GM19397 (cell line): Measurements from ENCODE around the gene ZMYM1.
"Not testable (repeated sequence)": the region's sequence is repeated elsewhere in the genome, so short reads cannot be mapped to it uniquely, and the experiment has no call there.

Experiments
- ATAC-seq: cut with Tn5 transposase; IDR thresholded peaks from one replicate; pipeline ENCODE4 v1.9.1; 2021; ENCODE audit warnings: mild to moderate bottlenecking, moderate library complexity; ENCODE audit not compliant: unreplicated experiment

The ZMYM1 gene

DNA sequence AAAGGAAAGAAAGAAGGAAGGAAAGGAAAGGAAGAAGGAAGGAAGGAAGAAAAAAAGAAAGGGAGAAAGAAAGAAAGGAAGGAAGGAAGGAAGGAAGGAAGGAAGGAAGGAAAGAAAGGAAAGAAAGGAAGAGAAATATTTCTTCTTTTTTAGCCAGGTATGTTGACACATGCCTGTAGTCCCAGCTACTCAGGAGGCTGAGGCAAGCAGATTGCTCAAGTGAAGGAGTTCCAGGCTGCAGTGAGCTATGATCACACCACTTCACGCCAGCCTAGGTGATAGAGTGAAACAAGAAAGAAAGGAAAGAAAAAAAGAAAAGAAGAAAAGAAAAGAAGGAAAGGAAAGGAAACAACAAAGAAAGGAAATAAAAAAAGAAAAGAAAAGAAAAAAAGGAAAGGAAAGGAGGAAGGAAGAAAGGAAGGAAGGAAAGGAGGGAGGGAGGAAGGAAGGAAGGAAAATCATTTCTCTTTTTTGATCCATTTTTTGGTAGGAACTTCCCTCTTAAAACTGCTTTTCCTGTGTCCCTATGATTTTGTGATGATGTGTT, 5.8 kb upstream of the ZMYM1 start:
- ATAC-seq = no peak

DNA sequence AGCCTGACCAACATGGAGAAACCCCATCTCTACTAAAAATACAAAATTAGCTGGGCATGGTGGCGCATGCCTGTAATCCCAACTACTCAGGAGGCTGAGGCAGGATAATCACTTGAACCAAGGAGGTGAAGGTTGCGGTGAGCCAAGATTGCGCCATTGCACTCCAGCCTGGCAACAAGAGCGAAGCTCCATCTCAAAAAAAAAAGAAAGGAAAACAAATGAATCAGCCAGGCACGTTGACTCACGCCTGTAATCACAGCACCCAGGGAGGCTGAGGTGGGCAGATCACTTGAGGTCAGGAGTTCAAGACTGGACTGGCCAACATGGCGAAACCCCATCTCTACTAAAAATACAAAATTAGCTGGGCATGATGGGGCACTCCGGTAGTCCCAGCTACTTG, 2.8 kb upstream of the ZMYM1 start:
- ATAC-seq = not testable (repeated sequence)

DNA sequence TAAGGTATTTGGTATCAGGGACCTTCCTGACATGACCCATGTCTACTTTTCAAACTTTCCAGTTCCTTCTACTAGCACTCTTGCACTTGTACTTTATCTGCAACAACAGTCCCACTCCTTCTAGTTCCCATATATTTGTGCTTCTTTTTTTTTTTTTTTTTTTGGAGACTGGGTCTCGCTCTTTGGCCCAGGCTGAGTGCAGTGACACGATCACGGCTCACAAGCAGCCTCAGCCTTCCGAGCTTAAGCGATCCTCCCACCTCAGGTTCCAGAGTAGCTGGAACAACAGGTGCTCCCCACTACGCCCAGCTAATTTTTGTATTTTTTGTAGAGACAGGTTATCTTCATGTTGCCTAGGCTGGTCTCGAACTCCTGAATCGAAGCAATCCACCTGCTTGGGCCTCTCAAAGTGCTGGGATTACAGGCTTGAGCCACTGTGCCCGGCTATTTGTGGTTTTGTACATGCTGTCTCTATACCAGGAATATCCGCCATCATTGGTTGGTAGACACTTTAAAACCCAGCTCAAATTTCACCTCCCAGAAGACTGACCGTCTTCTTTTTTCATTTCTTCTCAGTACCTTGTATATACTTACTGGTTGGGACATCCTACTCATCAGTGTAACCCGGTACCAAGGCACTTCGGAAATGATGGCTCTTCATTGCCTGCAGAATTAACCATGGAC, 1.1 kb downstream of the ZMYM1 start:
- ATAC-seq = no peak

DNA sequence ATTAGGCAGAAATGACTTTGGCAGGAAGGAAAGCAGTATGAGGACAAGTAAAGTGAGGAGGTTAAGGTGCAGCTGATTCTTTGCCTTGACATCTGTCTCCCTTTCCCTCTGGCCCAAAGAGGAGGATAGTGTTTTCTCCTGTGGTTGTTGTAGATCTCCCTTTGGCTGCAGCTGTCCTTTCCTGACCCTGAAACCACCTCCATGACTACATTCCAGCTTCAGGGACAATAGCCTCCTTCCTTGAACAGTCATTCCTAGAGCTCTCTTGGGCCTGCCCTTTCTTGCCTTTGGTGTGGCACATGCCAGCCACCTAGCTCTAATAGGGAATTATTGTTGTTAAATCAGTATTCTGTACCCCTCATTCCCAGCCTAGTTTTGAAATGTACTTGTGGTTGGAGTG, 6.2 kb downstream of the ZMYM1 start:
- no peak for ATAC-seq

DNA sequence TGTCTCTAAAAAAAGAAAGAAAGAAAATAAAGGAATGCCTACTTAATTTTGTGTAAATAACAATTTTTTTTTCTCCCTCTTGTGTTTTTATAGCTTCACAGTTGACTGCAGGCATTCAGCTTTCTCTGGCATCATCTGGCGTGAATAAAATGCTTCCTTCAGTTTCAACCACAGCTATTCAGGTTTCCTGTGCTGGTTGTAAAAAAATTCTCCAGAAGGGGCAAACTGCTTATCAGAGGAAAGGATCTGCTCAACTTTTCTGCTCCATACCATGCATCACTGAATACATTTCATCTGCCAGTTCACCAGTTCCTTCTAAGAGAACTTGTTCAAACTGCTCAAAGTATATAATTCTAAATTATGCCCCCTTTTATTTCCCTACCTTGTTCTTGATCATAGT, 18.0 kb downstream of the ZMYM1 start:
- no peak for ATAC-seq

DNA sequence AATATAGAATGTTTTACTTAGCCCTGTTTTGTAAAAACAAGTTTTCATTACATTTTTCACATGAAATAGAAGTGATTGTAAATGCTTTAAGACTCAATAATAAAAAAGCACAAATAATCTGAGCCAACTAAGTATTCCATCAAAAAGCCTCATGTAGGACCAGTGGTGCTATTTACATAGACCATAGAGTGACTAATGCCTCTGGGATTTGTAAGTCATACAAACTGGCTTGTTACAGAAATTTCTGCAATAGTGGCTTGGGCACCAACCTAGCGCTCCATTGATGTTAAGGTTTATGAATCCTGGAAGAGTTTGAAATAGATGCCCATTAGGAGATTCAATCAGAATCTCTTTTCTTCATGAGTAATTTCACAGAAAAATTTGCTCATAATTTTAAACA, 31.9 kb downstream of the ZMYM1 start:
- ATAC-seq = no peak

DNA sequence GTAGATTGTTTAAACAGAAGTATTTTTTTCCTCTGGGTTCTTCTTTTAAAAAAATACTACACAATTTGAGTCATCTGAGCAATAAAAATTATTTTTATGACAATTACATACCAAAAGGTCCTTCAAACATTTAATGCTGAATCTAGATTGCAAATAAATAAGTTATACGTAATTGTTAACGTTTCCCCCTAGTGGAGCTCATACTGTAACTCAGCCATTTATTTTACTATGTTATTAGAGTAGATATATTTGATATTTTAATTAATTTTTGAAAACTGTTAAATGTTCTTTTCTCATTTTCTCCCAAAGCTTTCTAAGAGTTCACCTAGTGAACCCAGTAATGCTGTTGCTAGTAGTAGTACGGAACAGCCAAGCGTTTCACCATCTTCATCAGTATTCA, 33.5 kb downstream of the ZMYM1 start:
- ATAC-seq = no peak

DNA sequence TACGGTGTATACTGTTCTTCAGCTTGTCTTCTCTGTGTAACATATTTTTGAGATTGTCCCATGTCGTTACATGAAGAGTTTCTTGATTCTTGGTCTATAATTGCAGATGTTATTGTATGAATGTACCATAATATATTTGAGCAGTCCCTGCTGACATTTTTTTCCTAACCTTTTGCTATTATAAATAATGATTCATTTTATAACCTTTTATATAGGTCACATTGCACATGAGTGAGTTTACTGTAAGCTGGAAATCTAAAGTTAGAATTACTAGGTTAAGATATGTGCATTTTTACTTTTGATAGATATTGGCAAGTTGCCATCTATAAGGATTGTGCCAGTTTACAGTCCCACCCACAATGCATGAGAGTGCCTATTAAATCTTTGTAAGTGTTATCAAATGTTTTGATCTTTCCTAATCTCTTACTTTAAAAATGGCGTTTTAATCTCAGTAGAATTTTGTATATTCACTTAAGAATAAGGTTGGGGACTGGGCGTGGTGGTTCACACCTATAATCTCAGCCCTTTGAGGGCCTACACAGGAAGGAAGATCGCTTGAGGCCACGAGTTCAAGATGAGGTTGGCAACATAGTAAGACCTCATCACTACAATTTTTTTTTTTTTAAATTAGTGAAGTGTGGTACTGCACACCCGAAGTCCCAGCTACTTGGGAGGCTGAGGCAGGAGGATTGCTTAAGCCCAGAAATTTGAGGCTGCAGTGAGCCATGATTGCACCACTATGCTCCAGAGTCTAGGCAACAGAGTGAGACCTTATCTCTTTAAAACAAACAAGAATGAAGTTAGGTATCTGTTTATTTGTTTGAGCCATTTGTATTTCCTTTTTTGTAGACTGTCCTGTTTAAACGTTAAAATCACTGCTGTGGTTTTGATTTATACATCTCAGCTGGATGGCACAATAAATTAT, 36.5 kb downstream of the ZMYM1 start:
- no peak for ATAC-seq

DNA sequence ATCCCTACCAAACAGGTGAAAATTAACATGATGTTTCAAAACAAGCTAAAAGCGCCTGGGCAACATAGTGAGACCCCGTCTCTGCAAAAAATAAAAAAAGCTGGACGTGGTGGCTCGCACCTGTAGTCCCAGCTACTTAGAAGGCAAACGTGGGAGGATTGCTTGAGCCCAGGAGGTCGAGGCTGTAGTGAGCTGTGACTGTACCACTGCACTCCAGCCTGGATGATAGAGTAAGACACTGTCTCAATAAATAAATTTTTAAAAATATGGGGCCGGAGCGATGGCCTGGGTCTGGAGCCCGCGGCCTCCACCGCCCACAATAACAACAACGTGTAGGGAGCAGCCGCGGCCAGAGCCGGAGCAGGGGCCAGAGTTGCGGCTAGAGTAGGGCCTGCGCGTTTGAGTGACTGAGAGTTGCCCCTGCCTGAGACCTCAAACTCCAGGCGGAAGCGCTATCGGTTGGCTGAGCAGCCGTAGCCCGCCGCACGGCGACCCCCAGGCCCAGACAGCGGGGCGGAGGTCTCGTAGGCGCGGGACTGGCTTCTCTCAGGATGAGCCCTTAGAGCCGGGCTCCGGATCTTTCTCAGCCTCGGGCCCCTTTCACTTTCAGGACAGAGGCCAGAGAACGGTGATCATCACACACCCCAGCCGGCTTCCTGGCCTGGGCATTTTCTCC, 41.4 kb downstream of the ZMYM1 start:
- no peak for ATAC-seq

DNA sequence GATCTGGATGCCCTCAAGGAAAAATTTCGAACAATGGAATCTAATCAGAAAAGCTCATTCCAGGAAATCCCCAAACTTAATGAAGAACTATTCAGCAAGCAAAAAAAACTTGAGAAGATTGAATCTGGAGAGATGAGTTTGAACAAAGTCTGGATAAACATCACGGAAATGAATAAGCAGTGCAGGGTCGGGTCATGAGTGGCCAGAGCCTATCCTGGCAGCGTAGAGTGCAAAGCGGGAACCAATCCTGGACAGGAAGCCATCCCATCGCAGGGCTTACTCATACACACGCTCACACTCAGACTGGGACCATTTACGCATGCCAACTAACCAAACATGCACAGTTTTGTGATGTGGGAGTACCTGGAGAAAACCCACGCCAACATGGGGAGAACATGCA, 43.1 kb downstream of the ZMYM1 start:
- ATAC-seq = no peak

DNA sequence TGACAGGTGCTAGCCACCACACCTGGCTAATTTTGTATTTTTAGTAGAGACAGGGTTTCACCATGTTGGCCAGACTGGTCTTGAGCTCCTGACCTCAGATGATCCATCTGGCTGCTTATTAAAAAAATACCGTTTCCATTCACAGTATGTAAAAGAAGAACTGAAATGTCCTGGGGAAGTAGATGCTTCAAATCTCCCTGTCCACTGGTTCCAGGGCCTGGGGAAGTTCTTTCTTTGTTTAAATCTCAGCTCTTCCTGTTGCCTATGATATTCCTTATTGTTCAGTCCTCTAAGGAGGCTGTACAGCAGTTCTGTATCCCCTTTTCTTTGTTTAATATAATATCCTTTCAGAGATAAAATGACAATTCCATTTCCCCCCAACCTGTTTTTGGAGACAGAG, 47.4 kb downstream of the ZMYM1 start:
- no peak for ATAC-seq

DNA sequence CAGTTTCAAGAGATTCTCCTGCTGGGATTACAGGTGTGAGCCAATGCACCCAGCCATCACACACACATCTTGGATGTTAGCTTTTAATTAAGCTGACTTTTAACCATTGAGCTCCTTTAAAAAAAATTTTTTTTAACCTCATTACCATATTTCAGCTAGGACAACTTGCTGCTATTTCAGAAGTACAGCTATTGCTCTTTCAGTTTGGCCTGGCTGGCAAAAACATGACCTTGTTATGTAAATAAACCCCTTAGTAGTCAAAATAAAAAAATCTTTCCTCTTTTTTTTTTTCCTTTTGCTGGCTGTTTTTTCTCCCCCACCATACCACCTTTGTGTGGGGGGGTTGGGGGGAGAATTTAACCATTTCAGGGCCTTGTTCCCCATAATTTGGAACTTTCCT, 49.9 kb downstream of the ZMYM1 start:
- ATAC-seq = no peak

DNA sequence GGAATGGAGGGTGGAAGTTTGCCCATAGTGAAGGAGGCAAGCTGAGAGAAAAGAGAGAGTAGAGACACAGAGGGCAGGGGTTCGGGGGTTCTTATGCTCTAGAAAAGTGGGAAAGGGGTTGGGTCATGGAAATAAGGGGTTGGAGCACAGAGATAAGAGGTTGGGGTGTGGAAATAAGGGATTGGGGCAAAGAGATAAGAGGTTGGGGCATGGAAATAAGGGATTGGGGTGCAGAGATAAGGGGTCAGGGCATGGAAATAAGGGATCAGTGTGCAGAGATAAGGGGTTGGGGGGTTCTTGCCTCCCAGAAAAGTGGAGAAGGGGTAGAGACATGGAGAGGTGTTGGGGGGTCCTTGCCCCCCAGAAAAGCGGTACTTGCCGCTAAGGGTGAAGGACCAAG, 57.6 kb downstream of the ZMYM1 start:
- ATAC-seq = no peak

DNA sequence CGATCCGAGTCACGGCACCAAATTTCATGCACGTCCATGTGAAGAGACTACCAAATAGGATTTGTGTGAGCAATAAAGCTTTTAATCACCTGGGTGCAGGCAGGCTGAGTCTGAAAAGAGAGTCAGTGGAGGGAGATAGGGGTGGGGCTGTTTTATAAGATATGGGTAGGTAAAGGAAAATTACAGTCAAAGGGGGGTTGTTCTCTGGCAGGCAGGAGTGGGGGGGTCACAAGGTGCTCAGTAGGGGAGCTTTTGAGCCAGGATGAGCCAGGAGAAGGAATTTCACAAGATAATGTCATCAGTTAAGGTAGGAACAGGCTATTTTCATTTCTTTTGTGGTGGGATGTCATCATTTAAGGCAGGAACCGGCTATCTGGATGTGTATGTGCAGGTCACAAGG, 58.4 kb downstream of the ZMYM1 start:
- ATAC-seq = not testable (repeated sequence)

DNA sequence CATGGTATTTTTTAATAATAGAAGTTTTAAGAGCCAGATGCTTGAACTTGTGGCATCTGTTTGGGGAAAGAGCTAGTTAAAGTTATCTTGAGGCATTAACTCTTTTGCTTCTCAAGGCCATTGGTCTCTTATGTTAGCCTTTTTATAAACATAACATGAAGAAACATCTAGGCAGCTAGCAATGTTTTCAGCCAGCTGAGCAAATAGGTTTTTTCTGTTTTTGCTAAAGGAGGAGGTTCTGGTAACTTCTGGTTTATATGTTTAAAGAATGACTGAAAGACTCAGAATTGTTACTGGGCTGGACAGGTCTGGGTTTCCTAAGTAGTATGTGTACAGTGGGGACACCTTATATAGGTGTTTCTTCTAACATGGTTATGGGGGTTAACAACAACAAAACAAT, 63.1 kb downstream of the ZMYM1 start:
- ATAC-seq = not testable (repeated sequence)

DNA sequence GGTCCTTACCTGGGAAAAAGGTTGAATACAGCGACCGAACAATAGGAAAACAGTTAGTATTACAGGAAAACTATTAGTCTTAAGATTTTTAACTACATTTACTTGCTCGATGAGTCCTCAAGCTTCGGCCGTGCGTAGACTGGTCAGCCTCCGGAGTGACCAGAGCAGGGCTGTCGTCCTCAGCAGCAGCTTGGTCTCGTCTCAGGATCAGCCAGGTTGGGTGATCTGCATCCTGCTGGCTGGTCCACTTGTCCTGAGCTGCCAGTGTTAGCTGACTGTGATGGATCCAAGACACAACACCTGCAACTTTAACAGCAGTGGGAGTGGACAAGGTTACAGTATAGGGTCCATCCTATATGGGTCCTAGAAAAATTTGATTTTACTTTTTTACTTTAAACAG, 63.5 kb downstream of the ZMYM1 start:
- not testable (repeated sequence) for ATAC-seq

DNA sequence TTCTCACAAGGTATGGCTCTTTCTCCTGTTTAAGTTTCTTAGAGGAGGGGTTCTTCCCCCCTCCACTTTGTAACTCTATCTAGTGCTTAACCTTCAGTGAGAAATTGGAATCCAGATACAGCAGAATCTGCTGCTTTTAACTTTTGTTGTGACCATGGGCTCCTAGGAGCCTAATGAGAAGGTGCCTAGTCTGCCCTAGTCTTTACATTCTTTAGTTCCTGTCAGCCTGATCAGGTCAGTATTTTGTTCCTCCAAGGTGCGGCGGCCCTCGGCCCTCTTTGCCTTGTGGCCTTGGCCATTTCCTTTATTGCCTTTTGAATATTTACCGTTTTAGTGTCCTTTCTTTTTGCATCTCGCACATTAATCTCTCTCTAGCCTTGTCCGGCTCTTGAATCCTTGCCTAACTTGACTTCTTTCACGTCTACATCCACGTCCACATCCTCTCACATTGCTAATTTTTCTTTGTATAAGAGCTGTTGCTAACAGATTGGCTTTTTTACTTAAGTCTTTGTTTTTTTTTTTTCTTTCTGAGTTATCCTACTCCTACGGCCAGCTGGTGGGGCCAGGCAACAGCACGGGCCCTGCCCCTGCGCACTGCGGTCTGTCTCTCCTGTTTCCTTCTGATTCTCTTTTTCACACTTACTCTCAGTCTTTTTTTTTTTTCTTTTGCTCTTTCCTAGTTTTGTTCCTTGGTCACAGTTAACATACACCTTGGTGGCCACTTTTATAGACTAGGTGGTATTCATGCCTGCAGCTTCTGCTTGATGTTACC, 64.7 kb downstream of the ZMYM1 start:
- no peak for ATAC-seq

DNA sequence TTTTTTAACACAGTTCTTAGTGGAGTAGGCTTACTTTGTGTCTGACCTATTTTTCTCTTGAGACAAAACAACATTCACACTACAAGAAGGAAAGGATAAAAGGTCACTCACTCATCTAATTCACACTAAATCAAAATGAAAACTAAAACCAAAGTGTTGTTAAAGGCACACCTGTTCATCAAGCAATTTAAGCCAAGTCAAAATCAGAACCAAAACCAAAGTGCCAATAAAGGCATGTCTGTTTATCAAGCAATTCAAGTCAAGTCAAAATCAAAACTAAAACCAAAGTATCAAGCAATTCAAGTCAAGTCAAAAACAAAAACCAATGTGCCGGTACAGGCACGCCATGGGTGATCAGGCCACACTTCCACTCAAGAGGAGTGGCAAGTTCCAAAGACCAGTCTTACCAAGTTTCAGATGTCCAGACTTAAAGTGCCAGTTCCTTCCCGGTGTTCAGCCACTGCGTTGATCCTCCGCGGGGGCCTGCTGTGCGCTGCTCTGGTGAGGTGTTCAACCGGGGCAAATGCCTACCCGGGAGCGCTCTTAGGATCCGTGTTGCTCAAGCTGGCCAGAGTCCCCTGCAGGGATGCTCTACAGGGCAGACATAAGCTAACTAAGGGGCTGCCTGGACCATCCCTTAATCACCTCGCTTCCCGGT, 66.8 kb downstream of the ZMYM1 start:
- not testable (repeated sequence) for ATAC-seq

DNA sequence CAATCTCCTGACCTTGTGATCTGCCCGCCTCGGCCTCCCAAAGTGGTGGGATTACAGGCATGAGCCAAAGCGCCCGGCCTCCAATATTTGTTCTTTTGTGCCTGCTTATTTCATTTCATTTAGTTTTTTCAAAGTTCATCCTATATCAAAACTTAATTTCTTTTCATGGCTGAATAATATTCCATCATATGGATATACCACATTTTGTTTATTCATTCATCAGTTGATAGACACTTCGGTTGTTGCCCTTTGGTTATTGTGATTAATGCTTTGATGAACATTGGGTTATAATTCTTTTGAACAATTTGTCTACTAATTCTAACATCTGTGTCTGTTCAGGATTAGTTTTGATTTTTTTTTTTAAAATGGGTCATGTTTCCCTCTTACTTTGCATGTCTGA, 72.0 kb downstream of the ZMYM1 start:
- ATAC-seq = no peak

DNA sequence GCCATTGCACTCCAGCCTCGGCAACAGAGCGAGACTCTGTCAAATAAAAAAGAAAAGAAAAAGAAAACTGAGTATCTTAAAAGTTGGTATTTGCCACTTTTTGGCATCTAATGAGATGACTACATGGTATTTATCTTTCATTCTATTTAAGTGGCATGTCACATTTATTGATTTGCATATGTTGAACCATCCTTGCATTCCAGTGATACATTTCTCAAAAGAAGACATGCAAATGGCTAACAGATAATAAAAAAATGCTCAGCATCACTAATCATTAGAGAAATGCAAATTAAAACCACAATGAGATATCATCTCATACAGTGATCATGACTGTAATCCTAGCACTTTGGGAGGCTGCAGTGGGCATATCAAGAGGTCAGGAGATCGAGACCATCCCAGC, 85.7 kb downstream of the ZMYM1 start:
- ATAC-seq = no peak
